GM12864 (cell line): ENCODE data around the gene STARD9.
A peak's percentile ranks its signal among the peaks of the same experiment; 100 is the strongest.

Source experiments
- DNase-seq: peaks from one replicate; pipeline ENCODE4 v3.0.0-alpha.2; 2011; ENCODE audit warnings: low read depth
- H3K4me3 ChIP-seq: 2 replicates; pipeline ENCODE4 v1.5.1; 2011; ENCODE audit warnings: mild to moderate bottlenecking, low read depth, low read length, control low read depth
- CTCF ChIP-seq: IDR thresholded peaks from 2 replicates; pipeline ENCODE4 v1.5.1; 2011; ENCODE audit warnings: low read depth, mild to moderate bottlenecking, moderate library complexity, low read length, control low read depth, inconsistent platforms; ENCODE audit errors: missing control alignments

STARD9 gene

GRCh38 chr15:42575188-42576039 is at the start of gene STARD9:
STARD9 (plus strand) TSS chr15:42575606; CDS start chr15:42575716, 110 bp downstream.
- DNase-seq, result peak; percentile 88
- TF ChIP-seq CTCF, result no peak
- H3K4me3 ChIP-seq, result peak within 1 kb of the TSS; percentile 71

- no peak for DNase-seq
- H3K4me3 ChIP-seq, result no peak overlapping the region
- no peak for TF ChIP-seq CTCF
Measured at GRCh38 chr15:42528970-42529369, 46.4 kb upstream of the STARD9 start.

GRCh38 chr15:42533246-42533645 is 42.2 kb upstream of the STARD9 start:
- H3K4me3 ChIP-seq, result no peak overlapping the region
- no peak for TF ChIP-seq CTCF
- no peak for DNase-seq

GRCh38 chr15:42544853-42545629 is 30.4 kb upstream of the STARD9 start:
- TF ChIP-seq CTCF, result no peak
- no peak for DNase-seq
- H3K4me3 ChIP-seq, result no peak overlapping the region

GRCh38 chr15:42547918-42548248 is 27.5 kb upstream of the STARD9 start:
- no peak for DNase-seq
- H3K4me3 ChIP-seq, result peak overlapping the region; percentile 90
- no peak for TF ChIP-seq CTCF

- peak; percentile 43 for DNase-seq
- peak within 1 kb of the TSS; percentile 90 for H3K4me3 ChIP-seq
- TF ChIP-seq CTCF, result no peak
Measured at GRCh38 chr15:42548249-42549031, 27.0 kb upstream of the STARD9 start, which contains the start of the genes HAUS2 and LRRC57. HAUS2 (plus strand) TSS chr15:42548838; CDS start chr15:42548873, 35 bp downstream. LRRC57 (minus strand) TSS chr15:42548793; CDS start chr15:42548434, 359 bp downstream.
